Measurements from ENCODE around the gene ARL6IP1.

ARL6IP1 gene

GRCh38 chr16:18804540-18804939, 3.2 kb upstream of the ARL6IP1 start:
- Histone ChIP-seq H3K27ac (ENCODE audit: extremely low read depth, low read depth, low read length) (no peak overlapping the region), H3K36me3 (ENCODE audit: control insufficient read depth in 2 of 2, insufficient read depth in 1 of 2, low read length in 2 of 2) (peaks cover 9 to 26% of the 10 kb centered on the region in 2 experiments), H3K4me1 (ENCODE audit: control insufficient read depth, insufficient read depth, low read length) (peaks cover 6% of the 10 kb centered on the region; the same call in 1 of the 2 replicates), H3K4me3 (ENCODE audit: low read depth, low read length) (no peak overlapping the region), H3K9me3 (ENCODE audit: control insufficient read depth, insufficient read depth, low read depth, low read length) (no peaks in the 10 kb centered on the region)
- ChIA-PET POLR2A (interaction anchor here (8.2 kb wide), 1 partner anchor 16 kb away, joined by 329 read pairs; the partner anchor contains the start of gene RPS15A), CTCF (interaction anchor here (1.4 to 1.5 kb wide), 2 partner anchors 10 to 165 kb away, joined by 5 to 6 read pairs; no protein-coding TSS in a partner anchor)
- peak; percentile 95 for TF ChIP-seq PRDM4 (tag by site-specific recombination; IDR thresholded peaks at IDR 0.05)
- TF ChIP-seq ZNF221 (tag by site-specific recombination; IDR thresholded peaks at IDR 0.05; ENCODE audit: borderline replicate concordance) = no peak
- TF ChIP-seq IKZF3 (tag by site-specific recombination; IDR thresholded peaks at IDR 0.05) = peak; percentile 63; the same call in 1 of the 2 replicates
- no peak for TF ChIP-seq ZNF664 (tag by site-specific recombination; IDR thresholded peaks at IDR 0.05)
- peak; percentile 77 for TF ChIP-seq ZNF121 (tag by site-specific recombination; IDR thresholded peaks at IDR 0.05)

- CTCF ChIA-PET = interaction anchor here (0.8 to 1.5 kb wide), 2 partner anchors 9 to 37 kb away, joined by 3 to 6 read pairs; no protein-coding TSS in a partner anchor
- POLR2A ChIA-PET = interaction anchor here (0.6 to 8.2 kb wide), 3 partner anchors 16 to 483 kb away, joined by 4 to 329 read pairs (median 5); partner anchors contain the start of gene RPS15A
- Histone ChIP-seq H3K36me3 (ENCODE audit: control insufficient read depth in 2 of 2, insufficient read depth in 1 of 2, low read length in 2 of 2) (peaks cover 8 to 22% of the 10 kb centered on the region in 2 experiments), H3K9me3 (ENCODE audit: control insufficient read depth, insufficient read depth, low read depth, low read length) (no peaks in the 10 kb centered on the region), H3K27ac (ENCODE audit: extremely low read depth, low read depth, low read length) (no peak overlapping the region), H3K4me1 (ENCODE audit: control insufficient read depth, insufficient read depth, low read length) (peaks cover 10% of the 10 kb centered on the region; the same call in 1 of the 2 replicates), H3K4me3 (ENCODE audit: low read depth, low read length) (no peak overlapping the region)
- TF ChIP-seq KLF7 (tag by site-specific recombination; IDR thresholded peaks at IDR 0.05; ENCODE audit: borderline replicate concordance) = no peak
- TF ChIP-seq ZNF394 (tag by site-specific recombination; IDR thresholded peaks at IDR 0.05; ENCODE audit: borderline replicate concordance) = peak; percentile 33; the same call in 1 of the 2 replicates
- 0 out of 2 replicates have a peak, but pooled peaks have one; percentile 9 for TF ChIP-seq PRDM1 (tag by site-specific recombination; IDR thresholded peaks at IDR 0.05)
Measured at GRCh38 chr16:18803569-18804462, 2.5 kb upstream of the ARL6IP1 start.

DNA sequence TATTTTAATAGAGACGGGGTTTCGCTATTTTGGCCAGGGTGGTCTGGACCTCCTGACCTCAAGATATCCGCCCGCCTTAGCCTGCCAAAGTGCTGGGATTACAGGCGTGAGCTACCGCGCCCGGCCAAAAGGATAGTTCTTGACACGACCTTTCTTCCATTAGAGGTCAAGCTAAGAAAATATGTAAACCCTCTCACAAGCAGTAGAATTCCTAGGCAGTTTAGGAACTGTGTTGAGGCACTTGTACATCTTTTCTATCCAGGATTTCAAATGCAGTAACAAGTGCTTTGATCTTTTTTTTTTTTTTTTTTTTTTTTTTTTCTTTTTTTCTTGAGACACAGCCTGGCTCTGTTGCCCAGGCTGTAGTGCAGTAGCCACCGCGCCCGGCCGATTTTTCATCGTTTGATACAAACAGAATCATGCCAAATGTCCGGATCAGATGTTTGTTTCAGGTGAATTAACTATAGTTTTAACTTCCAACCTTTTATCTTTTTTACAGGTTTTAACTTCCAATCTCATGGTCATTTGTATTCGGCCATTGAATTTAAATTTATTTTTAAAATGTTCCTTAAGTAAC, 1.5 kb upstream of the ARL6IP1 start:
- H3K36me3 ChIP-seq (ENCODE audit: control insufficient read depth in 2 of 2, insufficient read depth in 1 of 2, low read length in 2 of 2) = peaks cover 4 to 23% of the 10 kb centered on the region in 2 experiments; a peak in 2 of 3 replicates
- no peaks in the 10 kb centered on the region for H3K9me3 ChIP-seq (ENCODE audit: control insufficient read depth, insufficient read depth, low read depth, low read length)
- H3K27ac ChIP-seq (ENCODE audit: extremely low read depth, low read depth, low read length) = no peak overlapping the region
- H3K4me3 ChIP-seq (ENCODE audit: low read depth, low read length) = no peak overlapping the region
- CTCF ChIA-PET = interaction anchor here (0.8 to 2.3 kb wide), 5 partner anchors 14 to 586 kb away, joined by 3 to 18 read pairs (median 4); no protein-coding TSS in a partner anchor
- peaks cover 10% of the 10 kb centered on the region; the same call in 1 of the 2 replicates for H3K4me1 ChIP-seq (ENCODE audit: control insufficient read depth, insufficient read depth, low read length)
- POLR2A ChIA-PET = interaction anchor here (0.6 to 8.2 kb wide), 2 partner anchors 15 to 196 kb away, joined by 4 to 329 read pairs; partner anchors contain the start of gene RPS15A
- TF ChIP-seq ZNF202 (tag by site-specific recombination; IDR thresholded peaks at IDR 0.05; ENCODE audit: borderline replicate concordance) (no peak), ZNF133 (tag by site-specific recombination; IDR thresholded peaks at IDR 0.05) (peak; percentile 88), ZNF585B (tag by site-specific recombination; IDR thresholded peaks at IDR 0.05) (no peak), SCRT1 (tag by site-specific recombination; IDR thresholded peaks at IDR 0.05; ENCODE audit: borderline replicate concordance) (peak; percentile 46; the same call in 1 of the 2 replicates)
- TF ChIP-seq, protein P1, sequence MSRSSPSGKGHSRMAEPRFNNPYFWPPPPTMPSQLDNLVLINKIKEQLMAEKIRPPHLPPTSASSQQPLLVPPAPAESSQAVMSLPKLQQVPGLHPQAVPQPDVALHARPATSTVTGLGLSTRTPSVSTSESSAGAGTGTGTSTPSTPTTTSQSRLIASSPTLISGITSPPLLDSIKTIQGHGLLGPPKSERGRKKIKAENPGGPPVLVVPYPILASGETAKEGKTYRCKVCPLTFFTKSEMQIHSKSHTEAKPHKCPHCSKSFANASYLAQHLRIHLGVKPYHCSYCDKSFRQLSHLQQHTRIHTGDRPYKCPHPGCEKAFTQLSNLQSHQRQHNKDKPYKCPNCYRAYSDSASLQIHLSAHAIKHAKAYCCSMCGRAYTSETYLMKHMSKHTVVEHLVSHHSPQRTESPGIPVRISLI (tag by site-specific recombination; IDR thresholded peaks at IDR 0.05) = peak; percentile 79
